Spleen (tissue), 7 donors: ENCODE results near the gene DENND1A.

ENCODE experiments used
- POLR2AphosphoS5 ChIP-seq, 3 donors: sonication (generic); formaldehyde crosslinking; IDR thresholded peaks; one replicate each; pipeline ENCODE4 v1.5.1; 2017; ENCODE audit warnings: antibody characterized with exemption in 3 of 3
- TF ChIP-seq, protein P1 (sequence below), 11 experiments: fragments of 200-600 bp in 7 of 11; fragments of 450-650 bp in 4 of 11; sonication (generic) in 4 of 11; IDR thresholded peaks in 8 of 11; conservative IDR thresholded peaks in 3 of 11; 1 replicate in 7 of 11; 2 replicates in 4 of 11; pipeline versions ENCODE4 v1.4.0 to v1.8.0; 2016 to 2021; ENCODE audit warnings: antibody characterized with exemption in 11 of 11, inconsistent platforms in 4 of 11, mild to moderate bottlenecking in 1 of 11
- donor health status: DM: no; HTN: no; CAD: no; lungs with moderate emphysema.
- donor health status: DM: no; HTN: no; CAD: no.
- donor health status: DM: no; HTN: no; CAD: no.

DNA sequence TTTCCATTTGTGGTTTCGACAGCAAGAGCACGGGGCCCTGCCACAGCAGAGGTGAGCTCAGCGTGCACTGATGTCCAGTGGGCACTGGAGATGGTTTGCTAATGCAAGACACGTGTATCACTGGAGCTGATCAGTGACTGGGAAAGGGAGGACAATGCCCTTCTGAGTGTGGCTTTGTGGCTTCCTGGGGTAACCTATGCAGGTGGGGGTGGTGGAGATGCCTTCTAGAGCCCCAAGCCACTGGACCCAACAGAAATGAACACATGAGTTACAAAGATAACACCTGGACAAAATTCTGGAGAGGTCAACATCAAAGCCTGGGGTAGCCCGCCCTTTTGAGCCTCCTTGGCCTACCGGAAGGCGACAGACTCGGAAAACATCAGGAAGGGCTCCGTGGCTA is 312.6 kb downstream of the DENND1A start:
- TF ChIP-seq, protein P1, sequence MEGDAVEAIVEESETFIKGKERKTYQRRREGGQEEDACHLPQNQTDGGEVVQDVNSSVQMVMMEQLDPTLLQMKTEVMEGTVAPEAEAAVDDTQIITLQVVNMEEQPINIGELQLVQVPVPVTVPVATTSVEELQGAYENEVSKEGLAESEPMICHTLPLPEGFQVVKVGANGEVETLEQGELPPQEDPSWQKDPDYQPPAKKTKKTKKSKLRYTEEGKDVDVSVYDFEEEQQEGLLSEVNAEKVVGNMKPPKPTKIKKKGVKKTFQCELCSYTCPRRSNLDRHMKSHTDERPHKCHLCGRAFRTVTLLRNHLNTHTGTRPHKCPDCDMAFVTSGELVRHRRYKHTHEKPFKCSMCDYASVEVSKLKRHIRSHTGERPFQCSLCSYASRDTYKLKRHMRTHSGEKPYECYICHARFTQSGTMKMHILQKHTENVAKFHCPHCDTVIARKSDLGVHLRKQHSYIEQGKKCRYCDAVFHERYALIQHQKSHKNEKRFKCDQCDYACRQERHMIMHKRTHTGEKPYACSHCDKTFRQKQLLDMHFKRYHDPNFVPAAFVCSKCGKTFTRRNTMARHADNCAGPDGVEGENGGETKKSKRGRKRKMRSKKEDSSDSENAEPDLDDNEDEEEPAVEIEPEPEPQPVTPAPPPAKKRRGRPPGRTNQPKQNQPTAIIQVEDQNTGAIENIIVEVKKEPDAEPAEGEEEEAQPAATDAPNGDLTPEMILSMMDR (IDR thresholded peaks at IDR 0.05 in 8 of 11, conservative IDR thresholded peaks at IDR 0.05 in 3 of 11) = no peak
- no peak for TF ChIP-seq POLR2AphosphoS5 (IDR thresholded peaks at IDR 0.05)
